ENCODE data around the gene SNX25. TPM values are rescaled to one million over a fixed set of nuclear protein-coding genes. Genes with fewer than 3 reads are reported as not detected.
A peak's percentile ranks its signal among the peaks of the same experiment; 100 is the strongest.

SNX25 gene
- total and polyA plus RNA-seq, 2 of the 13 experiments (the other 11 are each of a cell fraction or from before 2014, with no cell fraction given): 23.4 to 23.5 TPM

DNA sequence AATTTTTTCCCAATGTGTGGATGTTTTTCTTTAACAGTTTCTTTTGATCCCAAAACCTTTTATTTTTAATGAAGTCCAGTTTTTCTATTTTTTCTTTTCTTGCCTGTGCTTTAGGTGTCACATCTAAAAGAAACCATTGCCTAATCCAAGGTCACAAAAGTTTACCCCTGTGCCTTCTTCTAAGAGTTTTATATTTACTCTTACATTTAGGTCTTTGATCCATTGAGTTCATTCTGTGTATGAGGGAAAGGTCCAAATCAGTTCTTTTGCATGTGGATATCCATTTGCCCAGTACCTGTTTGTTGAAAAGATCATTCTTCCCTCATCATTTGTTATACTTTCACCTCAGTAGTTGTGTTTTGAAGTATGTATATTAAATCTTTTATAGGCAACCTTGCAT lies 173.4 kb downstream of the SNX25 start (continued):
- TF ChIP-seq GATAD2A (CRISPR knock-in tag; IDR thresholded peaks at IDR 0.05) (peak; percentile 64), NCOA2 (CRISPR knock-in tag; IDR thresholded peaks at IDR 0.05) (peak; percentile 67), ZNF740 (CRISPR knock-in tag; IDR thresholded peaks at IDR 0.05) (no peak), CHD4 (IDR thresholded peaks at IDR 0.05; ENCODE audit: borderline replicate concordance, low read length) (no peak), ZNF615 (CRISPR knock-in tag; IDR thresholded peaks at IDR 0.05; ENCODE audit: borderline replicate concordance) (no peak), SOX5 (CRISPR knock-in tag; IDR thresholded peaks at IDR 0.05; ENCODE audit: borderline replicate concordance) (peak; percentile 30; the same call in 1 of the 2 replicates), CEBPG (CRISPR knock-in tag; IDR thresholded peaks at IDR 0.05) (peak; percentile 34; the same call in 1 of the 2 replicates), HMG20A (CRISPR knock-in tag; IDR thresholded peaks at IDR 0.05; ENCODE audit: borderline replicate concordance) (peak; percentile 74; the same call in 1 of the 2 replicates), ZNF792 (CRISPR knock-in tag; IDR thresholded peaks at IDR 0.05) (no peak), SOX13 (IDR thresholded peaks at IDR 0.05) (no peak), SOX13 (CRISPR knock-in tag; conservative IDR thresholded peaks at IDR 0.05 in 1 of 2, IDR thresholded peaks at IDR 0.05 in 1 of 2) (peak in 1 of 2 experiments; percentile 58; a peak in 1 of 4 replicates), ISL2 (CRISPR knock-in tag; IDR thresholded peaks at IDR 0.05) (peak; percentile 85), SMAD3 (CRISPR knock-in tag; IDR thresholded peaks at IDR 0.05) (no peak), ZNF547 (CRISPR knock-in tag; IDR thresholded peaks at IDR 0.05) (no peak), FLYWCH1 (CRISPR knock-in tag; IDR thresholded peaks at IDR 0.05) (no peak), ZNF607 (CRISPR knock-in tag; IDR thresholded peaks at IDR 0.05; ENCODE audit: borderline replicate concordance) (no peak), SAP130 (CRISPR knock-in tag; IDR thresholded peaks at IDR 0.05; ENCODE audit: low read depth) (0 out of 2 replicates have a peak, but pooled peaks have one; percentile 28), HNF4A (CRISPR knock-in tag; IDR thresholded peaks at IDR 0.05) (peak; percentile 29), RBAK (CRISPR knock-in tag; IDR thresholded peaks at IDR 0.05) (no peak), ZNF24 (IDR thresholded peaks at IDR 0.05) (no peak), SRY (CRISPR knock-in tag; IDR thresholded peaks at IDR 0.05) (no peak), RXRB (CRISPR knock-in tag; IDR thresholded peaks at IDR 0.05; ENCODE audit: borderline replicate concordance) (0 out of 2 replicates have a peak, but pooled peaks have one; percentile 55), ZNF383 (CRISPR knock-in tag; IDR thresholded peaks at IDR 0.05; ENCODE audit: borderline replicate concordance) (no peak), ZNF670 (CRISPR knock-in tag; IDR thresholded peaks at IDR 0.05; ENCODE audit: borderline replicate concordance) (no peak), ZMAT3 (CRISPR knock-in tag; conservative IDR thresholded peaks at IDR 0.05) (no peak), BRD4 (CRISPR knock-in tag; IDR thresholded peaks at IDR 0.05) (no peak), HDAC2 (CRISPR knock-in tag; IDR thresholded peaks at IDR 0.05) (0 out of 2 replicates have a peak, but pooled peaks have one; percentile 18), PHB2 (IDR thresholded peaks at IDR 0.05; ENCODE audit: partially characterized antibody) (no peak), ELF3 (CRISPR knock-in tag; IDR thresholded peaks at IDR 0.05) (0 out of 2 replicates have a peak, but pooled peaks have one; percentile 17), KLF11 (CRISPR knock-in tag; IDR thresholded peaks at IDR 0.05) (no peak)
- TF ChIP-seq, protein P1, sequence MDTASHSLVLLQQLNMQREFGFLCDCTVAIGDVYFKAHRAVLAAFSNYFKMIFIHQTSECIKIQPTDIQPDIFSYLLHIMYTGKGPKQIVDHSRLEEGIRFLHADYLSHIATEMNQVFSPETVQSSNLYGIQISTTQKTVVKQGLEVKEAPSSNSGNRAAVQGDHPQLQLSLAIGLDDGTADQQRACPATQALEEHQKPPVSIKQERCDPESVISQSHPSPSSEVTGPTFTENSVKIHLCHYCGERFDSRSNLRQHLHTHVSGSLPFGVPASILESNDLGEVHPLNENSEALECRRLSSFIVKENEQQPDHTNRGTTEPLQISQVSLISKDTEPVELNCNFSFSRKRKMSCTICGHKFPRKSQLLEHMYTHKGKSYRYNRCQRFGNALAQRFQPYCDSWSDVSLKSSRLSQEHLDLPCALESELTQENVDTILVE (CRISPR knock-in tag; IDR thresholded peaks at IDR 0.05): no peak
- TF ChIP-seq, protein P2, sequence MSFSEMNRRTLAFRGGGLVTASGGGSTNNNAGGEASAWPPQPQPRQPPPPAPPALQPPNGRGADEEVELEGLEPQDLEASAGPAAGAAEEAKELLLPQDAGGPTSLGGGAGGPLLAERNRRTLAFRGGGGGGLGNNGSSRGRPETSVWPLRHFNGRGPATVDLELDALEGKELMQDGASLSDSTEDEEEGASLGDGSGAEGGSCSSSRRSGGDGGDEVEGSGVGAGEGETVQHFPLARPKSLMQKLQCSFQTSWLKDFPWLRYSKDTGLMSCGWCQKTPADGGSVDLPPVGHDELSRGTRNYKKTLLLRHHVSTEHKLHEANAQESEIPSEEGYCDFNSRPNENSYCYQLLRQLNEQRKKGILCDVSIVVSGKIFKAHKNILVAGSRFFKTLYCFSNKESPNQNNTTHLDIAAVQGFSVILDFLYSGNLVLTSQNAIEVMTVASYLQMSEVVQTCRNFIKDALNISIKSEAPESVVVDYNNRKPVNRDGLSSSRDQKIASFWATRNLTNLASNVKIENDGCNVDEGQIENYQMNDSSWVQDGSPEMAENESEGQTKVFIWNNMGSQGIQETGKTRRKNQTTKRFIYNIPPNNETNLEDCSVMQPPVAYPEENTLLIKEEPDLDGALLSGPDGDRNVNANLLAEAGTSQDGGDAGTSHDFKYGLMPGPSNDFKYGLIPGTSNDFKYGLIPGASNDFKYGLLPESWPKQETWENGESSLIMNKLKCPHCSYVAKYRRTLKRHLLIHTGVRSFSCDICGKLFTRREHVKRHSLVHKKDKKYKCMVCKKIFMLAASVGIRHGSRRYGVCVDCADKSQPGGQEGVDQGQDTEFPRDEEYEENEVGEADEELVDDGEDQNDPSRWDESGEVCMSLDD (CRISPR knock-in tag; IDR thresholded peaks at IDR 0.05; ENCODE audit: borderline replicate concordance): no peak
